DMS153 treated with DMSO at 0.1 percent for 48 hours (cell line): ENCODE results near the gene CXCL3.

Experiments used
- DNase-seq: peaks from one replicate; lab custom pipeline; 2025; ENCODE audit not compliant: unreplicated experiment; lab: John Stamatoyannopoulos, UW

CXCL3 gene

GRCh38 chr4:74016068-74016467 is 22.4 kb downstream of the CXCL3 start:
- no peak for DNase-seq

GRCh38 chr4:74015126-74015780 is 23.2 kb downstream of the CXCL3 start:
- no peak for DNase-seq

GRCh38 chr4:74014332-74014731 is 24.2 kb downstream of the CXCL3 start:
- DNase-seq = no peak

- DNase-seq = no peak
Measured at GRCh38 chr4:74013264-74013663, 25.2 kb downstream of the CXCL3 start.

- DNase-seq = no peak
Measured at GRCh38 chr4:74012130-74012529, 26.4 kb downstream of the CXCL3 start.

- no peak for DNase-seq
Measured at GRCh38 chr4:74009307-74009706, 29.2 kb downstream of the CXCL3 start.

GRCh38 chr4:74006009-74006476 is 32.4 kb downstream of the CXCL3 start:
- DNase-seq = no peak

- DNase-seq = no peak
Measured at GRCh38 chr4:74005528-74005927, 33.0 kb downstream of the CXCL3 start.

- no peak for DNase-seq
Measured at GRCh38 chr4:74004668-74005067, 33.8 kb downstream of the CXCL3 start.

GRCh38 chr4:74000301-74000700 is 38.2 kb downstream of the CXCL3 start:
- no peak for DNase-seq

- no peak for DNase-seq
Measured at GRCh38 chr4:73998040-73999011, 40.2 kb downstream of the CXCL3 start, which contains the start of gene CXCL5. Gene CXCL5, minus strand, starts transcription at chr4:73998677. Its CDS starts 96 bp downstream, at chr4:73998581.

- DNase-seq = no peak
Measured at GRCh38 chr4:73992050-73992449, 46.4 kb downstream of the CXCL3 start.

GRCh38 chr4:73991742-73992000 is 46.8 kb downstream of the CXCL3 start:
- no peak for DNase-seq

- DNase-seq = no peak
Measured at GRCh38 chr4:73990988-73991741, 47.3 kb downstream of the CXCL3 start.

- DNase-seq = no peak
Measured at GRCh38 chr4:73989928-73990327, 48.6 kb downstream of the CXCL3 start.

- DNase-seq = no peak
Measured at GRCh38 chr4:73989031-73989430, 49.5 kb downstream of the CXCL3 start.

- no peak for DNase-seq
Measured at GRCh38 chr4:73988061-73988460, 50.4 kb downstream of the CXCL3 start, which contains the start of gene PPBP. Gene PPBP, minus strand, starts transcription at chr4:73988190. Its CDS starts 87 bp downstream, at chr4:73988103.
